Stimulated activated CD4-positive, alpha-beta T cell treated with anti-CD3 and anti-CD28 coated beads, Interleukin-4, amount 100 ng/mL, for 4 hours (primary cell): ENCODE measurements around the gene RGS18.
"Not testable (repeated sequence)": the region's sequence is repeated elsewhere in the genome, so short reads cannot be mapped to it uniquely, and the experiment has no call there.

Source experiments
- DNase-seq, 2 experiments: peaks; one replicate each; pipeline ENCODE4 v3.0.0-alpha.2; 2020

RGS18 gene

GRCh38 chr1:192158181-192158580 lies at the start of gene RGS18:
TSS of gene RGS18 (plus strand) at chr1:192158462. CDS start at chr1:192158638, 176 bp downstream.
- no peak for DNase-seq

- no peak for DNase-seq
These were observed 48.7 kb upstream of the RGS18 start for GRCh38 chr1:192109576-192109975.

GRCh38 chr1:192115000-192115399 lies 43.3 kb upstream of the RGS18 start:
- no peak for DNase-seq

GRCh38 chr1:192118881-192119405 lies 39.3 kb upstream of the RGS18 start:
- no peak for DNase-seq

- DNase-seq: no peak
These were observed 38.6 kb upstream of the RGS18 start for GRCh38 chr1:192119701-192120100.

- DNase-seq: no peak
These were observed 35.6 kb upstream of the RGS18 start for GRCh38 chr1:192122668-192123067.

- DNase-seq: no peak
These were observed 35.0 kb upstream of the RGS18 start for GRCh38 chr1:192123212-192123611.

- DNase-seq: no peak
These were observed 32.1 kb upstream of the RGS18 start for GRCh38 chr1:192126030-192126619.

- no peak for DNase-seq
These were observed 28.1 kb upstream of the RGS18 start for GRCh38 chr1:192130175-192130574.

- DNase-seq: not testable (repeated sequence)
These were observed 27.4 kb upstream of the RGS18 start for GRCh38 chr1:192130865-192131264.

GRCh38 chr1:192131914-192132313 lies 26.3 kb upstream of the RGS18 start:
- DNase-seq: no peak

- no peak for DNase-seq
These were observed 24.8 kb upstream of the RGS18 start for GRCh38 chr1:192133350-192133926.

- no peak for DNase-seq
These were observed 17.9 kb upstream of the RGS18 start for GRCh38 chr1:192140382-192140781.

GRCh38 chr1:192147221-192147620 lies 11.0 kb upstream of the RGS18 start:
- DNase-seq: no peak

- DNase-seq: no peak
These were observed 10.6 kb upstream of the RGS18 start for GRCh38 chr1:192147696-192148095.

GRCh38 chr1:192151176-192151575 lies 7.1 kb upstream of the RGS18 start:
- no peak for DNase-seq

- DNase-seq: no peak
These were observed 5.0 kb upstream of the RGS18 start for GRCh38 chr1:192153276-192153675.

- DNase-seq: no peak
These were observed 1.2 kb upstream of the RGS18 start for GRCh38 chr1:192157067-192157466.

- DNase-seq: no peak
These were observed 752 bp downstream of the RGS18 start for GRCh38 chr1:192159014-192159413.

GRCh38 chr1:192159781-192160180 lies 1.5 kb downstream of the RGS18 start:
- no peak for DNase-seq

GRCh38 chr1:192160196-192160595 lies 1.9 kb downstream of the RGS18 start:
- DNase-seq: no peak

GRCh38 chr1:192161976-192162375 lies 3.7 kb downstream of the RGS18 start:
- no peak for DNase-seq

GRCh38 chr1:192162376-192162775 lies 4.1 kb downstream of the RGS18 start:
- no peak for DNase-seq

GRCh38 chr1:192165002-192165401 lies 6.7 kb downstream of the RGS18 start:
- not testable (repeated sequence) for DNase-seq

GRCh38 chr1:192167011-192167410 lies 8.7 kb downstream of the RGS18 start:
- no peak for DNase-seq
